H9 (cell line): ENCODE measurements around the gene RTTN. TPM values are rescaled to one million over a fixed set of nuclear protein-coding genes. Genes with fewer than 3 reads are reported as not detected.

ENCODE experiments used
- DNase-seq: peaks from one replicate; pipeline ENCODE4 v3.0.0-alpha.2; 2017
- H2AFZ ChIP-seq: one replicate; pipeline ENCODE4 v1.6.1; 2013; ENCODE audit warnings: mild to moderate bottlenecking, low read length, control low read depth, moderate library complexity
- H2AK5ac ChIP-seq: 2 replicates; pipeline ENCODE4 v1.6.1; 2013; ENCODE audit warnings: low read length, control low read depth, mixed read lengths; ENCODE audit not compliant: insufficient read length
- H2BK120ac ChIP-seq: one replicate; pipeline ENCODE4 v1.6.1; 2013; ENCODE audit warnings: low read depth, mild to moderate bottlenecking, low read length, control low read depth, inconsistent platforms; ENCODE audit not compliant: poor library complexity, severe bottlenecking
- H2BK12ac ChIP-seq: 2 replicates; pipeline ENCODE4 v1.6.1; 2013; ENCODE audit warnings: low read length, control low read depth, mixed read lengths, low read depth; ENCODE audit not compliant: insufficient read length
- H2BK15ac ChIP-seq: 2 replicates; pipeline ENCODE4 v1.6.1; 2013; ENCODE audit warnings: low read depth, low read length, control low read depth
- H2BK20ac ChIP-seq: one replicate; pipeline ENCODE4 v1.6.1; 2013; ENCODE audit warnings: low read depth, mild to moderate bottlenecking, low read length, control low read depth, inconsistent platforms; ENCODE audit not compliant: poor library complexity, severe bottlenecking
- H2BK5ac ChIP-seq: 2 replicates; pipeline ENCODE4 v1.6.1; 2013; ENCODE audit warnings: low read length, control low read depth, mixed read lengths; ENCODE audit not compliant: insufficient read length
- H3K14ac ChIP-seq: 2 replicates; pipeline ENCODE4 v1.6.1; 2013; ENCODE audit warnings: low read length, control low read depth; ENCODE audit not compliant: insufficient read depth
- H3K18ac ChIP-seq: 2 replicates; pipeline ENCODE4 v1.6.1; 2013; ENCODE audit warnings: low read depth, mild to moderate bottlenecking, mixed read lengths, low read length, control low read depth; ENCODE audit not compliant: insufficient read length
- H3K23ac ChIP-seq: 2 replicates; pipeline ENCODE4 v1.6.1; 2013; ENCODE audit warnings: low read length, control low read depth, mixed read lengths, low read depth; ENCODE audit not compliant: insufficient read length
- H3K23me2 ChIP-seq: 2 replicates; pipeline ENCODE4 v1.6.1; 2013; ENCODE audit warnings: low read depth, mild to moderate bottlenecking, mixed read lengths, low read length, control low read depth; ENCODE audit not compliant: insufficient read length, poor library complexity, severe bottlenecking
- H3K27ac ChIP-seq: 2 replicates; pipeline ENCODE4 v1.5.1; 2013; ENCODE audit warnings: low read length, control low read depth, mixed read lengths, low read depth; ENCODE audit not compliant: insufficient read length
- H3K27me3 ChIP-seq: 2 replicates; pipeline ENCODE4 v1.6.1; 2013; ENCODE audit warnings: low read length, control low read depth, inconsistent platforms; ENCODE audit not compliant: insufficient read depth
- H3K4ac ChIP-seq: 2 replicates; pipeline ENCODE4 v1.6.1; 2013; ENCODE audit warnings: low read depth, mild to moderate bottlenecking, control low read depth, inconsistent platforms, low read length, moderate library complexity
- H3K4me1 ChIP-seq: 2 replicates; pipeline ENCODE4 v1.6.1; 2013; ENCODE audit warnings: low read length, control low read depth, inconsistent platforms; ENCODE audit not compliant: insufficient read depth
- H3K4me2 ChIP-seq: 2 replicates; pipeline ENCODE4 v1.6.1; 2013; ENCODE audit warnings: low read length, control low read depth, mixed read lengths; ENCODE audit not compliant: insufficient read length, insufficient read depth
- H3K56ac ChIP-seq: 2 replicates; pipeline ENCODE4 v1.6.1; 2013; ENCODE audit warnings: low read depth, mild to moderate bottlenecking, mixed read lengths, low read length, control low read depth; ENCODE audit not compliant: insufficient read length
- H3K79me1 ChIP-seq: 2 replicates; pipeline ENCODE4 v1.6.1; 2013; ENCODE audit warnings: low read depth, mild to moderate bottlenecking, moderate library complexity, low read length, control low read depth, inconsistent platforms; ENCODE audit not compliant: insufficient read depth, poor library complexity, severe bottlenecking
- H3K79me2 ChIP-seq: 2 replicates; pipeline ENCODE4 v1.6.1; 2013; ENCODE audit warnings: low read length, control low read depth, inconsistent platforms; ENCODE audit not compliant: insufficient read depth
- H3K9ac ChIP-seq: 2 replicates; pipeline ENCODE4 v1.6.1; 2013; ENCODE audit warnings: low read length, control low read depth, mixed read lengths; ENCODE audit not compliant: insufficient read length; ENCODE audit errors: extremely low read depth
- H3K9me3 ChIP-seq: one replicate; pipeline ENCODE4 v1.6.1; 2013; ENCODE audit warnings: low read depth, low read length, inconsistent platforms; ENCODE audit not compliant: control insufficient read depth
- H3T11ph ChIP-seq: one replicate; pipeline ENCODE4 v1.6.1; 2013; ENCODE audit warnings: mild to moderate bottlenecking, low read length, control low read depth, inconsistent platforms
- H4K20me1 ChIP-seq: one replicate; pipeline ENCODE4 v1.6.1; 2013; ENCODE audit not compliant: control insufficient read depth, insufficient read length, insufficient read depth
- H4K5ac ChIP-seq: 2 replicates; pipeline ENCODE4 v1.6.1; 2013; ENCODE audit warnings: low read depth, mild to moderate bottlenecking, mixed read lengths, low read length, control low read depth; ENCODE audit not compliant: insufficient read length
- H4K8ac ChIP-seq: replicated peaks from 2 replicates; pipeline ENCODE4 v1.6.1; 2013; ENCODE audit warnings: low read length, control low read depth, mixed read lengths, low read depth; ENCODE audit not compliant: insufficient read length
- H4K91ac ChIP-seq: 2 replicates; pipeline ENCODE4 v1.6.1; 2013; ENCODE audit warnings: low read depth, mild to moderate bottlenecking, moderate library complexity, mixed read lengths, low read length, control low read depth; ENCODE audit not compliant: insufficient read length
- H3K27ac Mint-ChIP-seq, 3 experiments: 2 replicates in 2 of 3; 3 replicates in 1 of 3; pipeline ENCODE4 v1.8.0; 2020 to 2021; ENCODE audit warnings: mixed read lengths in 3 of 3, mild to moderate bottlenecking in 1 of 3, moderate library complexity in 1 of 3
- H3K27me3 Mint-ChIP-seq: 2 replicates; pipeline ENCODE4 v1.8.0; 2021; ENCODE audit warnings: low read depth, mild to moderate bottlenecking, moderate library complexity, mixed read lengths
- H3K36me3 Mint-ChIP-seq, 3 experiments: 2 replicates in 2 of 3; 3 replicates in 1 of 3; pipeline ENCODE4 v1.8.0; 2020 to 2021; ENCODE audit warnings: low read depth in 3 of 3, mixed read lengths in 3 of 3; ENCODE audit not compliant: insufficient read depth in 1 of 3
- H3K4me1 Mint-ChIP-seq, 2 experiments: 2 replicates each; pipeline ENCODE4 v1.8.0; 2020; ENCODE audit warnings: mixed read lengths in 2 of 2
- H3K4me3 Mint-ChIP-seq, 2 experiments: 2 replicates in 1 of 2; 3 replicates in 1 of 2; pipeline ENCODE4 v1.8.0; 2020 to 2021; ENCODE audit warnings: mild to moderate bottlenecking in 2 of 2, mixed read lengths in 2 of 2, moderate library complexity in 1 of 2
- H3K9me3 Mint-ChIP-seq, 2 experiments: 2 replicates in 1 of 2; 3 replicates in 1 of 2; pipeline ENCODE4 v1.8.0; 2020; ENCODE audit warnings: mild to moderate bottlenecking in 2 of 2, mixed read lengths in 2 of 2, moderate library complexity in 1 of 2
- CTCF ChIP-seq: fragments of 200-600 bp; sonication (generic); conservative IDR thresholded peaks from 3 replicates; pipeline ENCODE4 v1.8.0; 2021; ENCODE audit warnings: antibody characterized with exemption, mild to moderate bottlenecking
- WGBS: extraction: QIAGEN DNeasy Blood & Tissue Kit; methylation state at CpG from one replicate; pipeline ENCODE4 v1.1.7; 2013; ENCODE audit warnings: missing lambda C conversion rate, low lambda C conversion rate, mixed read lengths; ENCODE audit not compliant: insufficient read length; ENCODE audit errors: extremely low coverage; 5-methylcytosine and 5-hydroxymethylcytosine counted together
- total RNA-seq: library from RNA; stranded (reverse); gene quantifications from 2 replicates; pipeline ENCODE4 v1.2.1, GENCODE V29; 2021

RTTN gene
- total RNA-seq, 1 experiment from 2014 or later = 17.6 TPM

- H3T11ph ChIP-seq = no peak overlapping the region
- no peak for TF ChIP-seq CTCF
- H3K4me1 Mint-ChIP-seq = peaks cover 0 to 4% of the 10 kb centered on the region in 2 experiments; a peak in 2 of 4 replicates
- no peak overlapping the region for H3K27ac Mint-ChIP-seq
- H3K9me3 Mint-ChIP-seq = peaks cover 0 to 3% of the 10 kb centered on the region in 2 experiments; a peak in 1 of 5 replicates
- no peaks in the 10 kb centered on the region for H4K20me1 ChIP-seq
- H3K4ac ChIP-seq = no peak overlapping the region
- H3K14ac ChIP-seq = no peak overlapping the region
- no peak overlapping the region for H3K23ac ChIP-seq
- no peak overlapping the region for H3K4me3 Mint-ChIP-seq
- H3K27ac ChIP-seq = no peak overlapping the region
- H3K27me3 Mint-ChIP-seq = no peaks in the 10 kb centered on the region
- H4K91ac ChIP-seq = no peak overlapping the region
- H2BK20ac ChIP-seq = no peak overlapping the region
- no peak overlapping the region for H4K5ac ChIP-seq
- H2AFZ ChIP-seq = no peak overlapping the region
- no peaks in the 10 kb centered on the region for H3K79me1 ChIP-seq
- no peaks in the 10 kb centered on the region for H3K9me3 ChIP-seq
- H2BK12ac ChIP-seq = no peak overlapping the region
- H3K4me2 ChIP-seq = no peak overlapping the region
- no peak overlapping the region for H3K18ac ChIP-seq
- DNase-seq = no peak
- no peak overlapping the region for H3K56ac ChIP-seq
- no CpG with 5 or more reads among the region's 1 CpG for WGBS
- no peak overlapping the region for H2AK5ac ChIP-seq
- H2BK15ac ChIP-seq = no peak overlapping the region
- no peaks in the 10 kb centered on the region for H3K4me1 ChIP-seq
- no peak overlapping the region for H3K9ac ChIP-seq
- H2BK120ac ChIP-seq = no peak overlapping the region
- peaks cover 0 to 4% (median 0%) of the 10 kb centered on the region in 3 experiments; a peak in 4 of 7 replicates for H3K36me3 Mint-ChIP-seq
- no peaks in the 10 kb centered on the region for H3K23me2 ChIP-seq
- H4K8ac ChIP-seq = no peak overlapping the region
- H3K79me2 ChIP-seq = no peaks in the 10 kb centered on the region
- no peaks in the 10 kb centered on the region for H3K27me3 ChIP-seq
- H2BK5ac ChIP-seq = no peak overlapping the region
Measured at GRCh38 chr18:70126832-70127231, 78.7 kb downstream of the RTTN start.
